ENCODE results near the gene USF1. TPM values are rescaled to one million over a fixed set of nuclear protein-coding genes. Genes with fewer than 3 reads are reported as not detected.

The USF1 gene
- total RNA-seq, 6 experiments from 2014 or later: 25.5 to 34.3 (median 28.1) TPM

- no peak for ATAC-seq
- no peak within 1 kb of the TSS for H3K27ac ChIP-seq
Measured at GRCh38 chr1:161089251-161089924, 43.6 kb upstream of the USF1 start, which contains the start of gene NECTIN4. Gene NECTIN4, minus strand, starts transcription at chr1:161089558. Its CDS starts 262 bp downstream, at chr1:161089296.

GRCh38 chr1:161088587-161089110, 42.9 kb upstream of the USF1 start:
- no peaks in the 10 kb centered on the region for H3K9me3 ChIP-seq
- H3K27me3 ChIP-seq: no peaks in the 10 kb centered on the region
- no peak for DNase-seq
- no peak for TF ChIP-seq CTCF (IDR thresholded peaks at IDR 0.05)
- no peak for TF ChIP-seq POLR2A (IDR thresholded peaks at IDR 0.05)
- H3K4me3 ChIP-seq: no peak overlapping the region
- WGBS (ENCODE audit: insufficient coverage, low coverage, low lambda C conversion rate, missing lambda C conversion rate): 80% methylated on average over 1 of the region's 3 CpGs
- H3K27ac ChIP-seq: no peak overlapping the region
- intact Hi-C loops (cut with DNase I): no loop called here
- no peaks in the 10 kb centered on the region for H3K4me1 ChIP-seq
- ATAC-seq: peak in 1 of 4 donors; percentile 37
- no peaks in the 10 kb centered on the region for H3K36me3 ChIP-seq

More at GRCh38 chr1:161089251-161089924, 43.6 kb upstream of the USF1 start, which contains the start of gene NECTIN4:
- no peaks in the 10 kb centered on the region for H3K36me3 ChIP-seq
- H3K4me3 ChIP-seq: no peak within 1 kb of the TSS
- no peak for TF ChIP-seq POLR2A (IDR thresholded peaks at IDR 0.05)
- TF ChIP-seq CTCF (IDR thresholded peaks at IDR 0.05): no peak
- H3K9me3 ChIP-seq: no peaks in the 10 kb centered on the region
- no peak for DNase-seq
- no peaks in the 10 kb centered on the region for H3K27me3 ChIP-seq
- H3K4me1 ChIP-seq: no peaks in the 10 kb centered on the region
- WGBS (ENCODE audit: insufficient coverage, low coverage, low lambda C conversion rate, missing lambda C conversion rate): 71% methylated on average over 10 of the region's 22 CpGs
- intact Hi-C loops (cut with DNase I): no loop called here

- H3K9me3 ChIP-seq: no peaks in the 10 kb centered on the region
- H3K27me3 ChIP-seq: no peaks in the 10 kb centered on the region
- intact Hi-C loops (cut with DNase I): no loop called here
- no peaks in the 10 kb centered on the region for H3K4me1 ChIP-seq
- TF ChIP-seq POLR2A (IDR thresholded peaks at IDR 0.05) (no peak), CTCF (IDR thresholded peaks at IDR 0.05) (no peak)
- DNase-seq (no peak), ATAC-seq (no peak)
- 0% methylated on average over 1 of the region's 4 CpGs for WGBS (ENCODE audit: insufficient coverage, low coverage, low lambda C conversion rate, missing lambda C conversion rate)
- H3K36me3 ChIP-seq: no peaks in the 10 kb centered on the region
- no peak overlapping the region for H3K4me3 ChIP-seq
- H3K27ac ChIP-seq: no peak overlapping the region
Measured at GRCh38 chr1:161086457-161086856, 40.7 kb upstream of the USF1 start.

- H3K4me3 ChIP-seq: no peak overlapping the region
- no peaks in the 10 kb centered on the region for H3K4me1 ChIP-seq
- ATAC-seq (no peak), DNase-seq (no peak)
- H3K9me3 ChIP-seq: no peaks in the 10 kb centered on the region
- intact Hi-C loops (cut with DNase I): no loop called here
- no peaks in the 10 kb centered on the region for H3K27me3 ChIP-seq
- H3K27ac ChIP-seq: no peak overlapping the region
- whole genome bisulfite sequencing (ENCODE audit: insufficient coverage, low coverage, low lambda C conversion rate, missing lambda C conversion rate): 40% methylated on average over 2 of the region's 2 CpGs
- no peaks in the 10 kb centered on the region for H3K36me3 ChIP-seq
- TF ChIP-seq POLR2A (IDR thresholded peaks at IDR 0.05): no peak
- TF ChIP-seq CTCF (IDR thresholded peaks at IDR 0.05): no peak
Measured at GRCh38 chr1:161085165-161085564, 39.4 kb upstream of the USF1 start.

Data from right lobe of liver (tissue), 6 donors.